ENCODE measurements around the gene RBM17.

Gene RBM17

GRCh38 chr10:6151087-6151977 lies 62.5 kb downstream of the RBM17 start:
- H3K27ac ChIP-seq, result no peak overlapping the region
- TF ChIP-seq CTCF (IDR thresholded peaks at IDR 0.05), result peak; percentile 69
- no peak for TF ChIP-seq ZFX (IDR thresholded peaks at IDR 0.05; ENCODE audit: borderline replicate concordance)

GRCh38 chr10:6153845-6154244 lies 65.0 kb downstream of the RBM17 start:
- H3K27ac ChIP-seq, result no peak overlapping the region
- TF ChIP-seq ZFX (IDR thresholded peaks at IDR 0.05; ENCODE audit: borderline replicate concordance) (no peak), CTCF (IDR thresholded peaks at IDR 0.05) (no peak)

DNA sequence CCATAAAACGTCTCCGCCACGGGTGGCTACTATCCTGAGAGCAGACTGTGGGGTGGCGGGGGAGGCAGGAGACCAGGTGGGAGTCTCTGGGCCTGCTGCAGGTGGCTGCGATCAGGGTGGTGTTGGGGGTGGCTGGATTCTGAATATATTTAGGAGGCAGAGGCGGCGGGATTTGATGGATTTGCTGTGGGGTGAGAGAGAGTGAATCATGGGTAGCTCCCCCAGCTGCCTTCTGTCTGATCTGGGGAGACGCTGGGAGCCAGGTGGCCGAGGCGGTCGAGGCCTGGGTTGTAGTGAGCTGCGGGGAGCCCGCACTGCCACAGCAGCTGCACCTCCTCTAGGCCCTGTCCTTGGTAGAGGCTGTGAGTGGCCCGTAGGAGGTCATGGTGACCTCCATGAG lies 65.7 kb downstream of the RBM17 start:
- no peak overlapping the region for H3K27ac ChIP-seq
- TF ChIP-seq ZFX (IDR thresholded peaks at IDR 0.05; ENCODE audit: borderline replicate concordance), result no peak
- TF ChIP-seq CTCF (IDR thresholded peaks at IDR 0.05), result no peak

DNA sequence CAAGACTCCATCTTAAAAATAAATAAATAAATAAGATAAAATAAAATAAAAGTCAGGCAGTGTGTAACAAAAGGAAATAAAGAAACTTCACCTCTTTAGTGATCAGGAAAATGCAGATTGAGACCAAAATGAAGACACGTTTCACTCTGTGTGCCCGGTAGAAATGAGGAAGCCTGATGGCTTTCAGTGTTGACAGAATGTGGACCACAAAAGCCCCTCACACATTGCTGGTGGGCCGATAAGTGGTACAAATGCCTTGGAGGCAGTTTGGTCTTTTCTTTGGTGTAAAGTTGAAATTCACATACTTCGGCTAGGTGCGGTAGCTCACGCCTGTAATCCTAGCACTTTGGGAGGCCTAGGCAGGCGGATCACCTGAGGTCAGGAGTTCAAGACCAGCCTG lies 69.4 kb downstream of the RBM17 start:
- TF ChIP-seq CTCF (IDR thresholded peaks at IDR 0.05) (no peak), ZFX (IDR thresholded peaks at IDR 0.05; ENCODE audit: borderline replicate concordance) (no peak)
- H3K27ac ChIP-seq, result no peak overlapping the region

GRCh38 chr10:6161921-6162320 lies 73.1 kb downstream of the RBM17 start:
- no peak for TF ChIP-seq ZFX (IDR thresholded peaks at IDR 0.05; ENCODE audit: borderline replicate concordance)
- no peak for TF ChIP-seq CTCF (IDR thresholded peaks at IDR 0.05)
- H3K27ac ChIP-seq, result no peak overlapping the region

GRCh38 chr10:6162589-6163356 lies 73.9 kb downstream of the RBM17 start:
- peak overlapping the region; percentile 75 for H3K27ac ChIP-seq
- no peak for TF ChIP-seq ZFX (IDR thresholded peaks at IDR 0.05; ENCODE audit: borderline replicate concordance)

DNA sequence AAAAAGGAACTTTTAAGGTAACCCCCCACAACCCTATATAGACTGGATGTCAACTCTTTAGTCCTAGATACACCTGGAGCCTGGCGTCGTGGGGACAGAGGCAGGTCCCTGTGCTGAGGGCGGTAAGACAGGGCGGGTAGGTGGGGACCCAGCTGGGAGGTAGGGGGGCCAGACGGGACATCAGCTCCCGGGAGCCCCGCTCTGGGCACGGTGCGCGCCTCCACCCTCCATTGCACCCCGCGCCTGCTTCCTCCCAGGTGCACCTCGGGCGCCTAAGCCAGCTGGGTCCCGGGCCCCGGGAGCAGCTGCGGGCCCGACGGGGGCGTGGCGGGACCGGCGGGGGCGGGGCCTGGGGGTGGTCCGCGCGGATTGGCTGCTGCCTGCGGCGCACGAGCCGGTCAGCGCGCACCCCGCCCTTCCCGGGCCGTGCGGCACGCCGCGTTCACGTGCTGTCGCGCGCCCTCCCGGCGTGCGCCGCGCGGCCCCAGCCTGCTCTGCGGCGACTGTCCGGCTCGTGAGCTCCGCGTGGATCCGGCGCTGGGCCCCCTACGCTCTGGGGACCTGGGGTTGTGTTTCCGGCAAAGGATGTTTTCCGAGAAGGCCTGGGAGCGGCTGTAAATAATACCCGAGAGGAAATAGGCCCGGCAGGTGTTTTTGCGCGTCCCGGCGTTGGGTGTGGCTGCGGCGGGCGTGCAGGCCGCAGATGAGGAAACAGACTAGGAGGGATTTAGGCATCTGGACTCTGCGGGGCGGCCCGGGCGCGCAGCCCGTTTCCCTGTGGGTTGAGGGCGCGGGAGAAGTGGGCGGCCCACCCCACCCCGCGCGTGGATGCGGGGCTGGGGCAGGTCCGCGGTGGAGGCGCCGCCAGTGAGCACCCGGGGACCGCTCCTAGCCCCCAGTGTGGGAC lies 74.8 kb downstream of the RBM17 start:
- no peak for TF ChIP-seq CTCF (IDR thresholded peaks at IDR 0.05)
- TF ChIP-seq ZFX (IDR thresholded peaks at IDR 0.05; ENCODE audit: borderline replicate concordance), result no peak
- peak overlapping the region; percentile 75 for H3K27ac ChIP-seq

All from 22Rv1 (cell line).